Muscle layer of duodenum (tissue), 2 donors: ENCODE results near the gene NLRP9.

Source experiments
- H3K27ac ChIP-seq: one replicate; pipeline ENCODE4 v1.7.0; 2013; ENCODE audit warnings: mild to moderate bottlenecking, low read length
- H3K27me3 ChIP-seq: one replicate; pipeline ENCODE4 v1.7.0; 2013; ENCODE audit warnings: low read depth, mild to moderate bottlenecking, control low read depth, low read length
- H3K36me3 ChIP-seq, 2 donors: one replicate each; pipeline ENCODE4 v1.7.0; 2013; ENCODE audit warnings: low read length in 2 of 2, control low read depth in 1 of 2, mild to moderate bottlenecking in 1 of 2; ENCODE audit not compliant: insufficient read depth in 2 of 2, control insufficient read depth in 1 of 2
- H3K4me1 ChIP-seq, 2 donors: one replicate each; pipeline ENCODE4 v1.7.0; 2013; ENCODE audit warnings: low read length in 2 of 2, mild to moderate bottlenecking in 2 of 2, control low read depth in 1 of 2, moderate library complexity in 1 of 2; ENCODE audit not compliant: insufficient read depth in 2 of 2, control insufficient read depth in 1 of 2
- H3K4me3 ChIP-seq, 2 donors: one replicate each; pipeline ENCODE4 v1.7.0; 2013; ENCODE audit warnings: low read length in 2 of 2, low read depth in 1 of 2, mild to moderate bottlenecking in 1 of 2
- H3K9me3 ChIP-seq, 2 donors: one replicate each; pipeline ENCODE4 v1.7.0; 2013; ENCODE audit warnings: low read length in 2 of 2, control low read depth in 1 of 2, mild to moderate bottlenecking in 1 of 2; ENCODE audit not compliant: control insufficient read depth in 1 of 2
- donor health status: healthy.

Gene NLRP9

GRCh38 chr19:55676383-55676782 is 61.8 kb downstream of the NLRP9 start:
- H3K4me3 ChIP-seq: peak overlapping the region; percentile 83 to 98
- H3K9me3 ChIP-seq: no peaks in the 10 kb centered on the region
- no peaks in the 10 kb centered on the region for H3K27me3 ChIP-seq
- H3K36me3 ChIP-seq: peaks cover 19 to 35% of the 10 kb centered on the region in 2 donors
- peak overlapping the region; percentile 93 for H3K27ac ChIP-seq
- peaks cover 22 to 40% of the 10 kb centered on the region in 2 donors for H3K4me1 ChIP-seq

- Histone ChIP-seq H3K9me3 (no peaks in the 10 kb centered on the region), H3K4me1 (peaks cover 22 to 40% of the 10 kb centered on the region in 2 donors), H3K27ac (peak overlapping the region; percentile 93), H3K36me3 (peaks cover 21 to 33% of the 10 kb centered on the region in 2 donors), H3K27me3 (no peaks in the 10 kb centered on the region), H3K4me3 (peak overlapping the region; percentile 83 to 98)
Observed at GRCh38 chr19:55675661-55676354, 62.4 kb downstream of the NLRP9 start.

- peaks cover 28 to 33% of the 10 kb centered on the region in 2 donors for H3K36me3 ChIP-seq
- H3K4me1 ChIP-seq: peaks cover 22 to 40% of the 10 kb centered on the region in 2 donors
- H3K9me3 ChIP-seq: no peaks in the 10 kb centered on the region
Observed at GRCh38 chr19:55674841-55675660, 63.2 kb downstream of the NLRP9 start, which contains the start of gene EPN1. Gene EPN1 (plus strand): TSS chr19:55675226. CDS start chr19:55678628, 3,402 bp downstream.

GRCh38 chr19:55674459-55674840 is 63.8 kb downstream of the NLRP9 start:
- H3K27ac ChIP-seq: no peak overlapping the region
- no peaks in the 10 kb centered on the region for H3K27me3 ChIP-seq
- H3K36me3 ChIP-seq: peaks cover 29 to 34% of the 10 kb centered on the region in 2 donors
- peaks cover 22 to 38% of the 10 kb centered on the region in 2 donors for H3K4me1 ChIP-seq
- no peaks in the 10 kb centered on the region for H3K9me3 ChIP-seq
- peak overlapping the region; percentile 26 to 83 for H3K4me3 ChIP-seq

More at GRCh38 chr19:55674841-55675660, 63.2 kb downstream of the NLRP9 start, which contains the start of gene EPN1:
- Histone ChIP-seq H3K27me3 (no peaks in the 10 kb centered on the region), H3K27ac (peak within 1 kb of the TSS; percentile 93), H3K4me3 (peak within 1 kb of the TSS; percentile 83 to 98)

GRCh38 chr19:55673889-55674288 is 64.3 kb downstream of the NLRP9 start:
- no peaks in the 10 kb centered on the region for H3K9me3 ChIP-seq
- peaks cover 22 to 33% of the 10 kb centered on the region in 2 donors for H3K4me1 ChIP-seq
- peaks cover 28 to 34% of the 10 kb centered on the region in 2 donors for H3K36me3 ChIP-seq
- no peak overlapping the region for H3K27ac ChIP-seq
- no peak overlapping the region for H3K4me3 ChIP-seq
- H3K27me3 ChIP-seq: no peaks in the 10 kb centered on the region

GRCh38 chr19:55673465-55673864 is 64.7 kb downstream of the NLRP9 start:
- Histone ChIP-seq H3K27me3 (no peaks in the 10 kb centered on the region), H3K4me1 (peaks cover 22 to 33% of the 10 kb centered on the region in 2 donors), H3K36me3 (peaks cover 28 to 34% of the 10 kb centered on the region in 2 donors), H3K27ac (no peak overlapping the region), H3K4me3 (no peak overlapping the region), H3K9me3 (no peaks in the 10 kb centered on the region)

GRCh38 chr19:55672418-55672817 is 65.8 kb downstream of the NLRP9 start:
- Histone ChIP-seq H3K4me1 (peaks cover 17 to 24% of the 10 kb centered on the region in 2 donors), H3K27me3 (no peaks in the 10 kb centered on the region), H3K4me3 (no peak overlapping the region), H3K9me3 (no peaks in the 10 kb centered on the region), H3K36me3 (peaks cover 25 to 36% of the 10 kb centered on the region in 2 donors), H3K27ac (no peak overlapping the region)

- Histone ChIP-seq H3K4me3 (no peak overlapping the region), H3K36me3 (peaks cover 38 to 50% of the 10 kb centered on the region in 2 donors), H3K27ac (no peak overlapping the region), H3K9me3 (no peaks in the 10 kb centered on the region), H3K27me3 (no peaks in the 10 kb centered on the region), H3K4me1 (peaks cover 3 to 10% of the 10 kb centered on the region in 2 donors)
Observed at GRCh38 chr19:55671054-55671378, 67.2 kb downstream of the NLRP9 start.

GRCh38 chr19:55670280-55671053 is 67.7 kb downstream of the NLRP9 start:
- H3K27ac ChIP-seq: no peak overlapping the region
- no peaks in the 10 kb centered on the region for H3K9me3 ChIP-seq
- no peak overlapping the region for H3K4me3 ChIP-seq
- peaks cover 42 to 55% of the 10 kb centered on the region in 2 donors for H3K36me3 ChIP-seq
- H3K27me3 ChIP-seq: no peaks in the 10 kb centered on the region
- H3K4me1 ChIP-seq: peaks cover 0 to 5% of the 10 kb centered on the region in 2 donors

GRCh38 chr19:55669418-55670279 is 68.6 kb downstream of the NLRP9 start:
- Histone ChIP-seq H3K4me3 (no peak overlapping the region), H3K27ac (no peak overlapping the region), H3K36me3 (peaks cover 42 to 60% of the 10 kb centered on the region in 2 donors), H3K9me3 (no peaks in the 10 kb centered on the region), H3K27me3 (no peaks in the 10 kb centered on the region), H3K4me1 (peaks cover 0 to 5% of the 10 kb centered on the region in 2 donors)
